A673 (cell line): ENCODE data around the gene GOLGA8K.
"Not testable (repeated sequence)": the region's sequence is repeated elsewhere in the genome, so short reads cannot be mapped to it uniquely, and the experiment has no call there.

Experiments used
- CTCF ChIP-seq: fragments of 300-800, 200-600 bp; sonication (generic); conservative IDR thresholded peaks from 2 replicates; pipeline ENCODE4 v1.5.1; 2017; ENCODE audit warnings: low read depth, mild to moderate bottlenecking, antibody characterized with exemption, low read length, moderate library complexity, mixed read lengths
- EZH2 ChIP-seq: fragments of 200-600 bp; sonication (generic); IDR thresholded peaks from 2 replicates; pipeline ENCODE4 v1.6.1; 2017; ENCODE audit warnings: borderline replicate concordance, low read depth, mild to moderate bottlenecking, mixed read lengths, antibody characterized with exemption, low read length; ENCODE audit not compliant: poor library complexity, severe bottlenecking

DNA sequence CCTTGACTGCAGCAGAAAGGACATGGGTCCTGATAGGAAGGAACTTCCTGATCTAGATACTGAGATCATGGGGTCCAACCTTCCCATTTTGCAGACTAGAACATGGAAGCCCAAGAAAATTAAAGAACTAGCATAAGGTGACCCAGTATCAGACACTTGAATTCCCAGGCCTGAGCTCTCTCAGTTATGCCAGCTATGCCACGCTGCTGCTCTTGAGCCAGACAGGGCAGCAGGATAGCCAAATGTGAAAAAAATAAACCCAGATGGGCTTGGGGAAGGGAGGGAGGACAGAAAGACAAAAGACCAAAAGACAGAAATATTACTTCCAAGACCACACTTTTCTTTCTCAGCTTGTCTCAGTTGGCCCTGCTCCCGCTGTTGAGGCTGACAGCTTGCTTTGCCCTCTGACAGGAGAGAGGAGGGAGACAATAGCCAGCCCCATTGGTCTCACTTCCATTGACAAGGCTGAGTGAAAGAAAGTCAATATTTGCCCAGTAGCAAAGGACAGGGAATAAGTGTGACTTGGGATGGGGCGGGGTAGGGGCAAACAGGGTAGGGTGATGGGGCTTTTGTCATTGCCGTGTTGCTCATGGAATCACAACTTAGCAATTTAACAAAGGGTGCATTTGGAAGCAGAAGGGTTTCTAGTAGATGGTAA lies 52.4 kb downstream of the GOLGA8K start:
- not testable (repeated sequence) for TF ChIP-seq CTCF, EZH2
